IPS-18c (cell line): ENCODE results near the gene DHX40.
"Not testable (repeated sequence)": the region's sequence is repeated elsewhere in the genome, so short reads cannot be mapped to it uniquely, and the experiment has no call there.

Experiments used
- H3K4me3 ChIP-seq: 2 replicates; pipeline ENCODE4 v1.7.0; 2013; ENCODE audit warnings: low read depth, mild to moderate bottlenecking, low read length, moderate library complexity; ENCODE audit not compliant: insufficient read depth
- H3K9me3 ChIP-seq: one replicate; pipeline ENCODE4 v1.6.1; 2013; ENCODE audit warnings: mild to moderate bottlenecking, low read length, moderate library complexity; ENCODE audit not compliant: control insufficient read depth, insufficient read depth

DHX40 gene

GRCh38 chr17:59565171-59565958 lies at the start of gene DHX40:
Gene DHX40, plus strand, starts transcription at chr17:59565610. Its CDS starts 62 bp downstream, at chr17:59565672.
- Histone ChIP-seq H3K4me3 (peak within 1 kb of the TSS; percentile 100), H3K9me3 (no peaks in the 10 kb centered on the region)

- H3K9me3 ChIP-seq = no peaks in the 10 kb centered on the region
- no peak overlapping the region for H3K4me3 ChIP-seq
These were observed 49.0 kb upstream of the DHX40 start for GRCh38 chr17:59516451-59516850.

GRCh38 chr17:59519132-59519531 lies 46.3 kb upstream of the DHX40 start:
- H3K9me3 ChIP-seq = no peaks in the 10 kb centered on the region
- no peak overlapping the region for H3K4me3 ChIP-seq

GRCh38 chr17:59520251-59520650 lies 45.2 kb upstream of the DHX40 start:
- Histone ChIP-seq H3K9me3 (no peaks in the 10 kb centered on the region), H3K4me3 (no peak overlapping the region)

GRCh38 chr17:59521465-59522126 lies 43.8 kb upstream of the DHX40 start:
- H3K4me3 ChIP-seq = no peak overlapping the region
- H3K9me3 ChIP-seq = no peaks in the 10 kb centered on the region

GRCh38 chr17:59524930-59525329 lies 40.5 kb upstream of the DHX40 start:
- not testable (repeated sequence) for H3K4me3 ChIP-seq, H3K9me3 ChIP-seq

GRCh38 chr17:59525668-59526067 lies 39.7 kb upstream of the DHX40 start:
- H3K9me3 ChIP-seq = no peaks in the 10 kb centered on the region
- no peak overlapping the region for H3K4me3 ChIP-seq

- Histone ChIP-seq H3K4me3 (no peak overlapping the region), H3K9me3 (no peaks in the 10 kb centered on the region)
These were observed 39.0 kb upstream of the DHX40 start for GRCh38 chr17:59526451-59526850.

GRCh38 chr17:59527325-59527917 lies 38.0 kb upstream of the DHX40 start:
- no peak overlapping the region for H3K4me3 ChIP-seq
- no peaks in the 10 kb centered on the region for H3K9me3 ChIP-seq

GRCh38 chr17:59527931-59528330 lies 37.5 kb upstream of the DHX40 start:
- Histone ChIP-seq H3K9me3 (no peaks in the 10 kb centered on the region), H3K4me3 (no peak overlapping the region)

GRCh38 chr17:59530531-59530930 lies 34.9 kb upstream of the DHX40 start:
- Histone ChIP-seq H3K9me3 (no peaks in the 10 kb centered on the region), H3K4me3 (no peak overlapping the region)

- Histone ChIP-seq H3K9me3 (no peaks in the 10 kb centered on the region), H3K4me3 (no peak overlapping the region)
These were observed 31.7 kb upstream of the DHX40 start for GRCh38 chr17:59533694-59534093.

GRCh38 chr17:59534583-59534982 lies 30.8 kb upstream of the DHX40 start:
- Histone ChIP-seq H3K4me3 (no peak overlapping the region), H3K9me3 (no peaks in the 10 kb centered on the region)

GRCh38 chr17:59538195-59538909 lies 27.1 kb upstream of the DHX40 start:
- Histone ChIP-seq H3K4me3 (no peak overlapping the region), H3K9me3 (no peaks in the 10 kb centered on the region)

- Histone ChIP-seq H3K9me3 (no peaks in the 10 kb centered on the region), H3K4me3 (no peak overlapping the region)
These were observed 22.3 kb upstream of the DHX40 start for GRCh38 chr17:59542960-59543635.

GRCh38 chr17:59545942-59546341 lies 19.5 kb upstream of the DHX40 start:
- Histone ChIP-seq H3K4me3 (no peak overlapping the region), H3K9me3 (no peaks in the 10 kb centered on the region)
